ENCODE measurements around the gene CDK10.

GRCh38 chr16:89658221-89658879 lies 28.1 kb upstream of the CDK10 start:
- TF ChIP-seq CTCF (conservative IDR thresholded peaks at IDR 0.05; ENCODE audit: low read length), result no peak
- TF ChIP-seq EZH2phosphoT487 (IDR thresholded peaks at IDR 0.05; ENCODE audit: borderline replicate concordance), result no peak
